Mammary epithelial cell (primary cell): ENCODE measurements around the gene LRRC8B.
A peak's percentile ranks its signal among the peaks of the same experiment; 100 is the strongest.

Experiments
- EZH2 ChIP-seq: IDR thresholded peaks from 2 replicates; pipeline ENCODE4 v1.6.1; 2012; ENCODE audit warnings: low read length, inconsistent platforms, borderline replicate concordance
- TF ChIP-seq, protein P1 (sequence below), 2 donors: IDR thresholded peaks in 1 of 2; conservative IDR thresholded peaks in 1 of 2; 2 replicates each; pipeline ENCODE4 v1.5.1; 2011 to 2012; ENCODE audit warnings: inconsistent platforms in 2 of 2, low read length in 2 of 2, mild to moderate bottlenecking in 2 of 2, control low read depth in 1 of 2, low read depth in 1 of 2; ENCODE audit not compliant: insufficient read depth in 1 of 2; ENCODE audit errors: extremely low read depth in 1 of 2

GRCh38 chr1:89519779-89520358 is 4.8 kb upstream of the LRRC8B start:
- TF ChIP-seq, protein P1, sequence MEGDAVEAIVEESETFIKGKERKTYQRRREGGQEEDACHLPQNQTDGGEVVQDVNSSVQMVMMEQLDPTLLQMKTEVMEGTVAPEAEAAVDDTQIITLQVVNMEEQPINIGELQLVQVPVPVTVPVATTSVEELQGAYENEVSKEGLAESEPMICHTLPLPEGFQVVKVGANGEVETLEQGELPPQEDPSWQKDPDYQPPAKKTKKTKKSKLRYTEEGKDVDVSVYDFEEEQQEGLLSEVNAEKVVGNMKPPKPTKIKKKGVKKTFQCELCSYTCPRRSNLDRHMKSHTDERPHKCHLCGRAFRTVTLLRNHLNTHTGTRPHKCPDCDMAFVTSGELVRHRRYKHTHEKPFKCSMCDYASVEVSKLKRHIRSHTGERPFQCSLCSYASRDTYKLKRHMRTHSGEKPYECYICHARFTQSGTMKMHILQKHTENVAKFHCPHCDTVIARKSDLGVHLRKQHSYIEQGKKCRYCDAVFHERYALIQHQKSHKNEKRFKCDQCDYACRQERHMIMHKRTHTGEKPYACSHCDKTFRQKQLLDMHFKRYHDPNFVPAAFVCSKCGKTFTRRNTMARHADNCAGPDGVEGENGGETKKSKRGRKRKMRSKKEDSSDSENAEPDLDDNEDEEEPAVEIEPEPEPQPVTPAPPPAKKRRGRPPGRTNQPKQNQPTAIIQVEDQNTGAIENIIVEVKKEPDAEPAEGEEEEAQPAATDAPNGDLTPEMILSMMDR (conservative IDR thresholded peaks at IDR 0.05 in 1 of 2, IDR thresholded peaks at IDR 0.05 in 1 of 2; ENCODE audit: extremely low read depth in 1 of 2, insufficient read depth in 1 of 2, low read depth in 1 of 2, low read length in 2 of 2) = peak; percentile 72 to 90
- TF ChIP-seq EZH2 = no peak
